ENCODE measurements around the gene NPHP4.

The NPHP4 gene

GRCh38 chr1:5996641-5997270 lies 4.5 kb upstream of the NPHP4 start:
- H3K4me2 ChIP-seq (ENCODE audit: low read length), result no peak overlapping the region
- H3K27me3 ChIP-seq (ENCODE audit: control insufficient read depth, insufficient read depth, low read length), result no peaks in the 10 kb centered on the region
- H3K79me2 ChIP-seq, result no peaks in the 10 kb centered on the region
- H3K4me1 ChIP-seq, result no peaks in the 10 kb centered on the region
- H3K4me3 ChIP-seq (ENCODE audit: low read depth, low read length), result no peak overlapping the region
- no peak for TF ChIP-seq CTCF (IDR thresholded peaks at IDR 0.05)
- H3K27ac ChIP-seq, result no peak overlapping the region
- no peaks in the 10 kb centered on the region for H3K36me3 ChIP-seq (ENCODE audit: control insufficient read depth, insufficient read depth, low read length)
- no peaks in the 10 kb centered on the region for H3K9me3 ChIP-seq (ENCODE audit: control insufficient read depth, low read length)
- H3K9ac ChIP-seq, result no peak overlapping the region
- no peak overlapping the region for H2AFZ ChIP-seq

- no peak for TF ChIP-seq CTCF (IDR thresholded peaks at IDR 0.05)
- Histone ChIP-seq H3K79me2 (no peaks in the 10 kb centered on the region), H3K4me2 (ENCODE audit: low read length) (no peak overlapping the region), H3K9ac (no peak overlapping the region), H3K36me3 (ENCODE audit: control insufficient read depth, insufficient read depth, low read length) (no peaks in the 10 kb centered on the region), H3K9me3 (ENCODE audit: control insufficient read depth, low read length) (no peaks in the 10 kb centered on the region), H3K27ac (no peak overlapping the region), H3K4me3 (ENCODE audit: low read depth, low read length) (no peak overlapping the region), H3K4me1 (no peaks in the 10 kb centered on the region), H3K27me3 (ENCODE audit: control insufficient read depth, insufficient read depth, low read length) (no peaks in the 10 kb centered on the region), H2AFZ (no peak overlapping the region)
These were observed 3.8 kb upstream of the NPHP4 start for GRCh38 chr1:5995871-5996630.

- Histone ChIP-seq H3K4me2 (ENCODE audit: low read length) (no peak overlapping the region), H3K36me3 (ENCODE audit: control insufficient read depth, insufficient read depth, low read length) (no peaks in the 10 kb centered on the region), H3K9me3 (ENCODE audit: control insufficient read depth, low read length) (no peaks in the 10 kb centered on the region), H2AFZ (no peak overlapping the region), H3K27ac (no peak overlapping the region), H3K4me1 (no peaks in the 10 kb centered on the region), H3K4me3 (ENCODE audit: low read depth, low read length) (no peak overlapping the region), H3K27me3 (ENCODE audit: control insufficient read depth, insufficient read depth, low read length) (no peaks in the 10 kb centered on the region), H3K9ac (no peak overlapping the region), H3K79me2 (no peaks in the 10 kb centered on the region)
- TF ChIP-seq CTCF (IDR thresholded peaks at IDR 0.05), result no peak
These were observed 2.7 kb upstream of the NPHP4 start for GRCh38 chr1:5994713-5995621.

GRCh38 chr1:5993556-5994491 lies 1.6 kb upstream of the NPHP4 start:
- H3K9me3 ChIP-seq (ENCODE audit: control insufficient read depth, low read length), result no peaks in the 10 kb centered on the region
- H3K27ac ChIP-seq, result no peak overlapping the region
- no peaks in the 10 kb centered on the region for H3K27me3 ChIP-seq (ENCODE audit: control insufficient read depth, insufficient read depth, low read length)
- H3K9ac ChIP-seq, result no peak overlapping the region
- H2AFZ ChIP-seq, result no peak overlapping the region
- H3K4me1 ChIP-seq, result no peaks in the 10 kb centered on the region
- TF ChIP-seq CTCF (IDR thresholded peaks at IDR 0.05), result no peak
- no peak overlapping the region for H3K4me3 ChIP-seq (ENCODE audit: low read depth, low read length)
- H3K79me2 ChIP-seq, result no peaks in the 10 kb centered on the region
- H3K36me3 ChIP-seq (ENCODE audit: control insufficient read depth, insufficient read depth, low read length), result no peaks in the 10 kb centered on the region
- H3K4me2 ChIP-seq (ENCODE audit: low read length), result no peak overlapping the region
